ENCODE measurements around the gene ARL17B.
"Not testable (repeated sequence)": the region's sequence is repeated elsewhere in the genome, so short reads cannot be mapped to it uniquely, and the experiment has no call there.

ARL17B gene

DNA sequence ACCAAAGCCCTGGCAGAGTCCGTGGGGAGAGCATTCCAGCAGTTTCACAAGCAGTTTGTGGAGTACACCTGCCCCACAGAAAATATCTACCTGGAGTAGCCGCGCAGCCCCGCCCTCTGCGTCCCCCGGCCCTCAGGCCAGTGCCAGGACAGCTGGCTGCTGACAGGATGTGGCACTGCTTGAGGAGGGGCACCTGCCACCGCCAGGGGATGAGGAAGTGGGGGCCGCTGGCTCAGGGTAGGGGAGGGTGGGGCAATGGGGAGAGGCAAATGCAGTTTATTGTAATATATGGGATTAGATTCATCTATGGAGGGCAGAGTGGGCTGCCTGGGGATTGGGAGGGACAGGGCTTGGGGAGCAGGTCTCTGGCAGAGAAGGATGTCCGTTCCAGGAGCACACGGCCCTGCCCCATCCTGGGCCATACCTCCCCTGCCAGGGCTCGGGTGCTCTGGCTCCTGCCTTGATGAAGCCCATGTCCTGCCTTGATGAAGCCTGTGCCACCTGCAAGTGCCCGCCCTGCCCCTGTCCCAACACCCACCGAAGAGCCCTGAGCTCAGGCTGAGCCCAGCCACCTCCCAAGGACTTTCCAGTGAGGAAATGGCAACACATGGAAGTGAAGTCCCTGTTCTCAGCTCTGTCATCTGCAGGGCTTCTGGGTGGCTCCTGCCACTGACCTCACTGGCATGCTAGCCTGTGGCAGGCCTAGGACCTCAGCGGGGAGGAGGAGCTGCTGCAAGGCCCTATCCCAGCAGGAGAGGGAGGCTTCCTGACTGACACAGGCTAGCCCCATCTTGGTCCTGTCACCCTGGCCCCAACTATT is 116.4 kb downstream of the ARL17B start:
- not testable (repeated sequence) for DNase-seq

DNA sequence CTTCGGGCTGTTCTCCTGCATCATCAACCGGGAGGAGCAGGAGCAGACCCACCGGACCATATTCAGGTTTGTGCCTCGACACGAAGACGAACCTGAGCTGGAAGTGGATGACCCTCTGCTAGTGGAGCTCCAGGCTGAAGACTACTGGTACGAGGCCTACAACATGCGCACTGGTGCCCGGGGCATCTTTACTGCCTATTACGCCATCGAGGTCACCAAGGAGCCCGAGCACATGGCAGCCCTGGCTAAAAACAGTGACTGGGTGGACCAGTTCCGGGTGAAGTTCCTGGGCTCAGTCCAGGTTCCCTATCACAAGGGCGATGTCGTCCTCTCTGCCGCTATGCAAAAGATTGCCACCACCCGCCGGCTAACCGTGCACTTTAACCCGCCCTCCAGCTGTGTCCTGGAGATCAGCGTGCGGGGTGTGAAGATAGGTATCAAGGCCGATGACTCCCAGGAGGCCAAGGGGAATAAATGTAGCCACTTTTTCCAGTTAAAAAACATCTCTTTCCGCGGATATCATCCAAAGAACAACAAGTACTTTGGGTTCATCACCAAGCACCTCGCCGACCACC is 117.1 kb downstream of the ARL17B start:
- DNase-seq = not testable (repeated sequence)

DNA sequence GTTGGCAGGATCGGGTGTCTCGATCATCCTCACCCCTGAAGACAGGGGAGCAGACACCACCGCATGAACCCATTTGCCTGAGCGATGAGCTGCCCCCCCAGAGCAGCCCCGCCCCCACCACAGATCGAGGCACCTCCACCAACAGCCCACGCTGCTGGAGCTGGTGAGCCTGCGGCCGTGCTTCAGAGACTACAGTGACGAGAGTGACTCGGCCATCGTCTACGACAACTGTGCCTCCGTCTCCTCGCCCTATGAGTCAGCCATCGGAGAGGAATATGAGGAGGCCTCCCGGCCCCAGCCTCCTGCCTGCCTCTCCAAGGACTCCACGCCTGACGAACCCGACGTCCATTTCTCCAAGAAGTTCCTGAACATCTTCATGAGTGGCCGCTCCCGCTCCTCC is 117.6 kb downstream of the ARL17B start:
- not testable (repeated sequence) for DNase-seq

GRCh38 chr17:46243505-46243904 is 118.1 kb downstream of the ARL17B start:
- DNase-seq = not testable (repeated sequence)

GRCh38 chr17:46231359-46231758 is 130.2 kb downstream of the ARL17B start:
- not testable (repeated sequence) for DNase-seq

GRCh38 chr17:46225274-46225794 is 136.2 kb downstream of the ARL17B start:
- peak; percentile 96 for DNase-seq

DNA sequence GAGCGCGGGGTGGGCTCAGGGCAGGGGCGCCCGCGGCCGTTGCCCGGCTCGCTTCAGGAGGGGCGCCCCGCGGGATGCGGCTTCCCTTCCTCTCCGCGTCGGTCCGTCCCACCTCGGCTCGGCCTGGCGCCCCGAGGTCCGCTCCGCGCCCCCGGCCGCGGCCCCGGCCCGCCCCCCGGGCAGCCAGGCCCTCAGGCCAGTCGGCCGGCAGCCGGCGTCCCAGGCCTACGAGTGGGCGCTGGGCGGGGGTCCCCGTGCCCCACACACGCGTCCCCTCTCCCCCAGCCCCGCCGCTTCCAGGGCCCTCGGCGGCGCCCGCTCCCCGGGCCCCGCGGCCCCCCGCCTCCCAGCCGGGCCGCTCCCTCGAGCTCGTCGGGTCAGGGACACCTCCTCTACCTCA is 136.7 kb downstream of the ARL17B start:
- not testable (repeated sequence) for DNase-seq
